ENCODE data around the gene MPL. TPM values are rescaled to one million over a fixed set of nuclear protein-coding genes. Genes with fewer than 3 reads are reported as not detected.

Gene MPL
- total RNA-seq, 1 donor from 2014 or later, result not detected

GRCh38 chr1:43352881-43353280 is 15.3 kb downstream of the MPL start:
- Histone ChIP-seq H3K4me1 (peaks cover 0 to 2% of the 10 kb centered on the region in 2 donors), H3K27me3 (no peaks in the 10 kb centered on the region), H3K36me3 (no peaks in the 10 kb centered on the region), H3K9me3 (no peaks in the 10 kb centered on the region), H3K27ac (no peak overlapping the region), H3K4me3 (no peak overlapping the region)
- intact Hi-C loops (cut with DNase I), result loop anchor here (10.0 kb wide), 2 partner anchors 418 to 508 kb away; partner anchors contain the start of gene ZNF691
- no peak for DNase-seq (ENCODE audit: low spot score in 2 of 2)
- TF ChIP-seq CTCF (IDR thresholded peaks at IDR 0.05), result no peak

DNA sequence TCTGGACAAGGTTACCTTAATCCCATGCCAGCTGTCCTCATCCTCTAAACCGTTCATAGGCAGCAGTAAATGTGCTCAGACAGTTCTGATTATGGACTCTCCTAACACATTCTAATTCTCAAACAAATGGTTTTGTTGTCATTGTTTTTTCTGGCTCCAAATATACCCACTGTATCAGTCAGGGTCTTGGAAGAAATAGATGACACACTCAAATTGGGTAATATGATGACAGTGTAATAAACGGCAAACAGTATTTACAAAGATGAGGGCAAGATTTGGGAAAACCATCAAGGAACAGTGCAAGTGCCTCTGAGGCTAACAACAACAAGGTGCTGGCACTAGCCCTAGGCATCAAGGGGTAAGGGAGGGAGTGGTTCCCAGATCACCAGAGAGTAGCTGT is 16.9 kb downstream of the MPL start:
- Histone ChIP-seq H3K27me3 (no peaks in the 10 kb centered on the region), H3K36me3 (no peaks in the 10 kb centered on the region), H3K27ac (no peak overlapping the region), H3K4me1 (peaks cover 6 to 7% of the 10 kb centered on the region in 2 donors), H3K9me3 (no peaks in the 10 kb centered on the region), H3K4me3 (no peak overlapping the region)
- no peak for DNase-seq (ENCODE audit: low spot score in 2 of 2)
- TF ChIP-seq CTCF (IDR thresholded peaks at IDR 0.05), result no peak
- intact Hi-C loops (cut with DNase I), result loop anchor here (10.0 kb wide), 2 partner anchors 420 to 510 kb away; partner anchors contain the start of gene ZNF691

GRCh38 chr1:43354936-43355335 is 17.3 kb downstream of the MPL start:
- no peak for DNase-seq (ENCODE audit: low spot score in 2 of 2)
- TF ChIP-seq CTCF (IDR thresholded peaks at IDR 0.05), result no peak
- intact Hi-C loops (cut with DNase I), result loop anchor here (5.0 to 10.0 kb wide), 5 partner anchors 97 to 673 kb away; partner anchors contain the start of genes HYI, PTPRF, YBX1 and ZNF691
- Histone ChIP-seq H3K9me3 (no peaks in the 10 kb centered on the region), H3K27me3 (no peaks in the 10 kb centered on the region), H3K36me3 (no peaks in the 10 kb centered on the region), H3K27ac (no peak overlapping the region), H3K4me3 (no peak overlapping the region), H3K4me1 (peaks cover 6 to 7% of the 10 kb centered on the region in 2 donors)

- Histone ChIP-seq H3K9me3 (no peaks in the 10 kb centered on the region), H3K4me1 (peaks cover 6 to 7% of the 10 kb centered on the region in 2 donors), H3K27ac (no peak overlapping the region), H3K36me3 (peaks cover 5 to 9% of the 10 kb centered on the region in 2 donors), H3K4me3 (no peak overlapping the region), H3K27me3 (no peaks in the 10 kb centered on the region)
- DNase-seq (ENCODE audit: low spot score in 2 of 2), result no peak
- intact Hi-C loops (cut with DNase I), result loop anchor here (5.0 to 10.0 kb wide), 5 partner anchors 95 to 675 kb away; partner anchors contain the start of genes HYI, PTPRF, YBX1 and ZNF691
- TF ChIP-seq CTCF (IDR thresholded peaks at IDR 0.05), result no peak
Measured at GRCh38 chr1:43357251-43357650, 19.6 kb downstream of the MPL start.

DNA sequence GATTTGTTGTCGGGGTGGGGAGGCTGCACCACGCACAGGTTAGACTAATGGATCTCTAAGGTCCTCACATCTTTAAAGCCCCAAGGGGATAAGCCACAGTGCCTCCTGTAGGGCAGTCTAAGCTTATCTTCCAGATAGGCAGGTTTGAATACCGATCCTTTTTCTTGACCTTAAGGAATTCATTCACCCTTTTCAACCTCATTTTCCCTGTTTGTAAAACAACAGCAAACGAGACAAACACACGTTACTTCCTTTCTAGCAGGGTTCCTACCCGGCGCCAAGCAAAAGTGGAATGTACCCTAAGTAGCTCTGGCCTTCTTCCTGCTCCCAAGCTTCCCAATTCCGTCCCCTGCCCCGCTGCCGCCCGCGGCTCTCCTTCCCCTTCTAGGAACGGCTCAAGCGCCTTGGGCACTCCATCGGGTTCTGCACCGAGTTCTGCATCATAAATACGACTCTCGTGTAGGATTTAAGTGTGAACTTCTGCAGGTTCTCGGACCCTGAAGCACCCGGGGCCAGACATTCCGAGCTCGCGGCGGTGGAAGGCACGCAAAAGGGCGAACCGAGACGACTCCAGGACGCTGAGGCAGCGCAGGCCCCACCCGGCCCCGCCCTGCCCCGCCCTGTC is 20.6 kb downstream of the MPL start:
- Histone ChIP-seq H3K4me3 (peak overlapping the region; percentile 63 to 67), H3K27ac (peak overlapping the region; percentile 84 to 86), H3K9me3 (no peaks in the 10 kb centered on the region), H3K36me3 (peaks cover 13 to 19% of the 10 kb centered on the region in 2 donors), H3K27me3 (no peaks in the 10 kb centered on the region), H3K4me1 (peaks cover 6 to 7% of the 10 kb centered on the region in 2 donors)
- no peak for TF ChIP-seq CTCF (IDR thresholded peaks at IDR 0.05)
- intact Hi-C loops (cut with DNase I), result loop anchor here (1.0 to 10.0 kb wide), 8 partner anchors 9 to 676 kb away; partner anchors contain the start of genes ELOVL1, HYI, MED8 and PTPRF
- DNase-seq (ENCODE audit: low spot score in 2 of 2), result no peak
